PC-9 (cell line): ENCODE results near the gene SETD7.

Source experiments
- CTCF ChIP-seq: fragments of 200-600 bp; sonication (generic); conservative IDR thresholded peaks from 2 replicates; pipeline ENCODE4 v1.6.1; 2017; ENCODE audit warnings: mixed run types, antibody characterized with exemption, mild to moderate bottlenecking, moderate library complexity
- EZH2 ChIP-seq: fragments of 200-600 bp; sonication (generic); IDR thresholded peaks from 2 replicates; pipeline ENCODE4 v1.8.0; 2017; ENCODE audit warnings: antibody characterized with exemption, low read depth

- no peak for TF ChIP-seq EZH2
- TF ChIP-seq CTCF, result no peak
Observed at GRCh38 chr4:139556724-139557555, 921 bp upstream of the SETD7 start.
